Activated naive CD4-positive, alpha-beta T cell treated with anti-CD3 and anti-CD28 coated beads, Interleukin-2, amount 50 U/mL, for 24 hours (primary cell): ENCODE results near the gene KCNMA1.
A peak's percentile ranks its signal among the peaks of the same experiment; 100 is the strongest.

Experiments used
- H3K27ac Mint-ChIP-seq: one replicate; pipeline ENCODE4 v1.8.0; 2021; ENCODE audit warnings: mild to moderate bottlenecking, mixed read lengths
- H3K27me3 Mint-ChIP-seq: one replicate; pipeline ENCODE4 v1.8.0; 2021; ENCODE audit warnings: mixed read lengths
- H3K36me3 Mint-ChIP-seq: one replicate; pipeline ENCODE4 v1.8.0; 2021; ENCODE audit warnings: mixed read lengths
- H3K4me1 Mint-ChIP-seq: one replicate; pipeline ENCODE4 v1.8.0; 2021; ENCODE audit warnings: mixed read lengths
- H3K4me3 Mint-ChIP-seq: one replicate; pipeline ENCODE4 v1.8.0; 2021; ENCODE audit warnings: mild to moderate bottlenecking, mixed read lengths
- H3K9me3 Mint-ChIP-seq: one replicate; pipeline ENCODE4 v1.8.0; 2021; ENCODE audit warnings: mixed read lengths

The KCNMA1 gene

DNA sequence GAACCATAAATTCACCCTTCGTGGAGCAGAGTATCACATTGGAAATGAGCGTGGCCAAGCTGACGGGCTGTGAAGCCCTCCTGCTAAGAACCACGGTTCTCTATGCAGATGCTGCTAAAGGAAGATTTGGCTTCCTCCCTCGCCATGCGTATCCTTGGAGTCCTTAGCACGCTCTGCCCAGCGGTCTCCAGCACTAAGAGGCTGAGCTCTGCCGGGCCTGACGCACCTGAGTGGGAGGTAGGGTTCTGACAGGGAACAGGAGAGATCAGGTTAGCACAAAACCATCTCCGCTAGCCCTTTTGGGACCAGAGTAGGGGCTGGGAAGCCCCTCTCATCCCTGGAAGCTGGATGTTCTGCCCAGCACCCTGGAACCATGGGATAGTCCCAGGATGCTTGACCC lies 225.8 kb downstream of the KCNMA1 start:
- Mint-ChIP-seq H3K9me3 (no peaks in the 10 kb centered on the region), H3K4me1 (no peaks in the 10 kb centered on the region), H3K27ac (no peak overlapping the region), H3K27me3 (no peaks in the 10 kb centered on the region), H3K36me3 (no peaks in the 10 kb centered on the region), H3K4me3 (no peak overlapping the region)

GRCh38 chr10:77410523-77410922 lies 227.1 kb downstream of the KCNMA1 start:
- Mint-ChIP-seq H3K9me3 (no peaks in the 10 kb centered on the region), H3K36me3 (no peaks in the 10 kb centered on the region), H3K27ac (no peak overlapping the region), H3K27me3 (no peaks in the 10 kb centered on the region), H3K4me3 (no peak overlapping the region), H3K4me1 (no peaks in the 10 kb centered on the region)

GRCh38 chr10:77409697-77410471 lies 227.7 kb downstream of the KCNMA1 start:
- Mint-ChIP-seq H3K27me3 (no peaks in the 10 kb centered on the region), H3K36me3 (no peaks in the 10 kb centered on the region), H3K27ac (no peak overlapping the region), H3K9me3 (no peaks in the 10 kb centered on the region), H3K4me1 (no peaks in the 10 kb centered on the region), H3K4me3 (no peak overlapping the region)

DNA sequence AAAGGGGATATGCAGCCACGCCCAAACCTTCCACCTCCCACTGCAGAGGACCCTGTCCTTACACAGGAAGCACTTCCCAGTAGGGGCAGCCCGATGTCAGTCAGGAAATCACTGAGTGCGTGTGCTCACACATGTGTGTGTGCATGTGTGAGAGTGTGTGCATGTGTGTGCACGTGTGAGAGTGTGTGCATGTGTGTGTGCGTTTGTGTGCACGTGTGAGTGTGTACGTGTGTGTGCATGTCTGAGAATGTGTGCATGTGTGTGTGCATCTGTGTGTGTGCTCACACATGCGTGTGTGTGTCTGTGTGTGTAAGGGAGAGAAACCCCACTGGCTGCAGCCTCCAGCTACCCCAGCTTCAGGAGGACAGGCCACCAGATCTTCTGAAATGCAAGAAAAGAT lies 229.3 kb downstream of the KCNMA1 start:
- H3K4me3 Mint-ChIP-seq = no peak overlapping the region

DNA sequence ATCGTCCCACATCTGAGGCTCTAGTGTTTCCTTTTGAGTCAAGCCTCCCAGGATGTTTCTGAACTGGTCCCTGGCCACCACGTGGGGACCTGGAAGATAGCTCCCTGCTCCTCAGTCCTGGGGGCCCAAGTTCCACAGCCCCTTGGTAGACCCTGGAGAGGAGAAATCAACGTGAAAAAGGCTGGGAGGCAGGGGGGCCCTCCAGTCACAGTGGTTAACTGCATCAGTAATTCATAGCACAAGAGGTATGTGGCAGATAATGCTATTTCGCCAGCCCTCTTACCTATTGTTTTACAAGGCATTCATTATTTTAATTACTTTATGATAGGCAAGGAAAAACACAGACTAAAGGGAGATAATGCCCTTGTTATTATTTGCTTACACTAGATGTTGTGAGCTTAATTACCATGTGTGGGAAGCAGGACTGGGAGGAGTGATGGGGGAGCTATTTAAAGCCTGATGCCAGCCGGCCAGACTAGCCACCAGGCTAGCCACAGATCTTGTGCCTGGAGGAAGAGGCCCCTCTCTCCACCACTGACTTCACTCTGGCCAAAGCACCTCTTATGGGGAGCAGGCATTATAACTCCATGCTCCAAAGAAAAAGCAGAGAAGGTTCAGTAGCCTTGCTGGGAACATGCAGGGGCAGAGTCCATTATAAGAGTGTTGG lies 230.7 kb downstream of the KCNMA1 start:
- Mint-ChIP-seq H3K27ac (no peak overlapping the region), H3K9me3 (no peaks in the 10 kb centered on the region), H3K36me3 (no peaks in the 10 kb centered on the region), H3K27me3 (no peaks in the 10 kb centered on the region), H3K4me1 (no peaks in the 10 kb centered on the region), H3K4me3 (no peak overlapping the region)

More for the DNA sequence above, 229.3 kb downstream of the KCNMA1 start:
- H3K27me3 Mint-ChIP-seq = no peaks in the 10 kb centered on the region
- no peaks in the 10 kb centered on the region for H3K4me1 Mint-ChIP-seq
- H3K36me3 Mint-ChIP-seq = no peaks in the 10 kb centered on the region
- no peak overlapping the region for H3K27ac Mint-ChIP-seq
- H3K9me3 Mint-ChIP-seq = no peaks in the 10 kb centered on the region

DNA sequence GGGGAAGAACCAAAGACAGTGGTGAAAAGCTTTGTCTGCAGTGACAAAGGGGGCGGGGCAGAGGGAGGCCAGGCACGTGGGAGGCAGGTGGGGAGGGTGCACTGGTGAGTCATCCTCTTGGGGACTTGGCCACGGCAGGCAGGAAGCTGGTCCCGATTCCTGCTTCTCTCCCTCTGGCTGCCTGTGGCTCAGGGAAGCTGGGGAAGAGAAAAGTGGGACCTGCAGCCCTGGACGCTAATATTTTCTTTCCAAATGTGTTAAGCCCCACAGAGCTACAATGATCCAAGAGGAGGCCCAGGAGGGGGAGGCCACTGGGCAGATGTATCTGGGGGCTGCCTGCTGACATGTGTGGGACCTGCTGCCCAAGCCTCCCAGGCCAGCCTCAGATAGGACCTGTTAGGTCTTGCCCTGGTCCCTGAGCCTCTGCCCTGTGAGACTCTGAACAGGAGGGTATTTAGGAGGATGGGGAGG lies 231.8 kb downstream of the KCNMA1 start:
- H3K9me3 Mint-ChIP-seq = no peaks in the 10 kb centered on the region

DNA sequence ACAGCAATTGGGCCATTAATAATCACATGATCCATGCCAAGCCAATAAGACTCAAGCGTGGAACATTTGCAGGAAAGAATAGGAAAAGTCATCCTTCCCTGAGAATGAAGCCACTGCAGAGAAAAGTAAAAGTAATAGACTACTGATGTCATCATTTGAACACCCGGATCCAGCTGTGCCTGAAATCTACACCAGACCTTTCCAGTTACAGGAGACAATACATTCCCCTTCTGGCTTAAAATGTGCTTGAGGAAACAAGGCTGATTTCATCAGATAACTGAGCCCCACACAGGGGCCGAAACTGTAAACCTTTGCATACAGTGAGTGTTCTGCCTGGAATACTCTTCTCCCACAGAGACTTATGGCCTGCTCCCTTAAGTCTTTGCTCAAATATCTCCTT lies 232.8 kb downstream of the KCNMA1 start:
- Mint-ChIP-seq H3K9me3 (no peaks in the 10 kb centered on the region), H3K27me3 (no peaks in the 10 kb centered on the region), H3K36me3 (no peaks in the 10 kb centered on the region), H3K4me3 (no peak overlapping the region), H3K27ac (no peak overlapping the region), H3K4me1 (no peaks in the 10 kb centered on the region)

More for the DNA sequence above, 231.8 kb downstream of the KCNMA1 start:
- no peaks in the 10 kb centered on the region for H3K4me1 Mint-ChIP-seq
- no peak overlapping the region for H3K27ac Mint-ChIP-seq
- no peaks in the 10 kb centered on the region for H3K36me3 Mint-ChIP-seq
- H3K4me3 Mint-ChIP-seq = no peak overlapping the region
- no peaks in the 10 kb centered on the region for H3K27me3 Mint-ChIP-seq

DNA sequence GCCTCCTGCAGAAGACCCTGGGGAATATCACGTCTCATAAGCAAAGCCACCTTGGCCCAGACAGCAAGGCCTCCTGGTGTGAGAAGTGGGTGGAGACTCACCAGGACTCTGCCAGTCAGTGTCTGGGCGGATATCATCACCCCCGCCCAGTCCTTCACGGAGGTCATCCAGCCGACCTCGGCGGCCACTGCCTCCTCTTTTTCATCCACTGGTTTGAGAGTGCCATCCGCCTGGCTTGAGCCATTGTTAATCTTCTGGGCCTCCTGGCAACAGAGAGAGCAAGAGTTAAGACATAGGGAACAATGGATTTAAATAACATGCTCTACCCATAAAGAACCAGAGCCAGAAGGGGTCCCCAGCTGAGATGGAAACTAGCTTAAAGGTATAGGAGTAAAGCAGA lies 233.8 kb downstream of the KCNMA1 start:
- H3K27me3 Mint-ChIP-seq = no peaks in the 10 kb centered on the region
- no peaks in the 10 kb centered on the region for H3K9me3 Mint-ChIP-seq
- no peaks in the 10 kb centered on the region for H3K4me1 Mint-ChIP-seq
- no peak overlapping the region for H3K27ac Mint-ChIP-seq
- no peak overlapping the region for H3K4me3 Mint-ChIP-seq
- no peaks in the 10 kb centered on the region for H3K36me3 Mint-ChIP-seq

- no peaks in the 10 kb centered on the region for H3K9me3 Mint-ChIP-seq
- H3K27me3 Mint-ChIP-seq = no peaks in the 10 kb centered on the region
- H3K36me3 Mint-ChIP-seq = no peaks in the 10 kb centered on the region
- no peak overlapping the region for H3K27ac Mint-ChIP-seq
- H3K4me3 Mint-ChIP-seq = no peak overlapping the region
- no peaks in the 10 kb centered on the region for H3K4me1 Mint-ChIP-seq
Measured at GRCh38 chr10:77401683-77402082, 235.9 kb downstream of the KCNMA1 start.

DNA sequence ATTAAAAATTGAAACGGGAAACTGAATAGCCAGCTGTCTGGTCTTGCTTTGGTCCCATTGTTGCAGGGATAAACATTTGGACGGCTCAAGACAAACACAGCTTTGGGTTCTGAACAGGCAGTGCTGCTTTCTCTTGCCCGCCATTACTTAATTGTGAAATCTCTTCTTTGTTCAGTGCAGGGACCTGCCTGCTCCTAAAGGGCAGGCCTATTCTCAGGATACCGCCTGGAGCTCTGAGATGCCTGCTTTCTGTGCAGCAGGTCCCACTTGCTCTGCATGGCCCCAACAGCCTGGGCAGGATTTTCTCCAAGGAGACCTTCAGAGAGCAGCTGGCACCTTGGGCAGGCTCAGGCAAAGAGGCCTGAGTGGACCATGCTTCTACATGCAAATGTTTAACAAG lies 237.6 kb downstream of the KCNMA1 start:
- H3K27me3 Mint-ChIP-seq = no peaks in the 10 kb centered on the region
- no peaks in the 10 kb centered on the region for H3K36me3 Mint-ChIP-seq
- H3K4me1 Mint-ChIP-seq = no peaks in the 10 kb centered on the region
- H3K9me3 Mint-ChIP-seq = no peaks in the 10 kb centered on the region
- no peak overlapping the region for H3K4me3 Mint-ChIP-seq
- no peak overlapping the region for H3K27ac Mint-ChIP-seq

- Mint-ChIP-seq H3K27me3 (no peaks in the 10 kb centered on the region), H3K4me1 (no peaks in the 10 kb centered on the region), H3K27ac (no peak overlapping the region), H3K9me3 (no peaks in the 10 kb centered on the region), H3K4me3 (no peak overlapping the region), H3K36me3 (no peaks in the 10 kb centered on the region)
Measured at GRCh38 chr10:77398986-77399755, 238.4 kb downstream of the KCNMA1 start.

GRCh38 chr10:77398558-77398957 lies 239.1 kb downstream of the KCNMA1 start:
- no peaks in the 10 kb centered on the region for H3K36me3 Mint-ChIP-seq
- no peak overlapping the region for H3K27ac Mint-ChIP-seq
- H3K27me3 Mint-ChIP-seq = no peaks in the 10 kb centered on the region
- H3K4me1 Mint-ChIP-seq = no peaks in the 10 kb centered on the region
- H3K4me3 Mint-ChIP-seq = no peak overlapping the region
- no peaks in the 10 kb centered on the region for H3K9me3 Mint-ChIP-seq

GRCh38 chr10:77397103-77397502 lies 240.5 kb downstream of the KCNMA1 start:
- peaks cover 2% of the 10 kb centered on the region for H3K27me3 Mint-ChIP-seq
- H3K9me3 Mint-ChIP-seq = no peaks in the 10 kb centered on the region
- H3K4me3 Mint-ChIP-seq = no peak overlapping the region
- no peak overlapping the region for H3K27ac Mint-ChIP-seq
- H3K36me3 Mint-ChIP-seq = no peaks in the 10 kb centered on the region
- no peaks in the 10 kb centered on the region for H3K4me1 Mint-ChIP-seq

GRCh38 chr10:77396290-77396689 lies 241.3 kb downstream of the KCNMA1 start:
- Mint-ChIP-seq H3K9me3 (no peaks in the 10 kb centered on the region), H3K4me1 (no peaks in the 10 kb centered on the region), H3K4me3 (no peak overlapping the region)

GRCh38 chr10:77393821-77394501 lies 243.6 kb downstream of the KCNMA1 start:
- H3K4me3 Mint-ChIP-seq = no peak overlapping the region
- no peaks in the 10 kb centered on the region for H3K36me3 Mint-ChIP-seq
- H3K9me3 Mint-ChIP-seq = no peaks in the 10 kb centered on the region
- peak overlapping the region; percentile 27 for H3K27ac Mint-ChIP-seq
- peaks cover 4% of the 10 kb centered on the region for H3K27me3 Mint-ChIP-seq
- no peaks in the 10 kb centered on the region for H3K4me1 Mint-ChIP-seq

More at GRCh38 chr10:77396290-77396689, 241.3 kb downstream of the KCNMA1 start:
- Mint-ChIP-seq H3K27ac (no peak overlapping the region), H3K27me3 (peaks cover 2% of the 10 kb centered on the region), H3K36me3 (no peaks in the 10 kb centered on the region)
